Measurements from ENCODE around the gene AGGF1.

DNA sequence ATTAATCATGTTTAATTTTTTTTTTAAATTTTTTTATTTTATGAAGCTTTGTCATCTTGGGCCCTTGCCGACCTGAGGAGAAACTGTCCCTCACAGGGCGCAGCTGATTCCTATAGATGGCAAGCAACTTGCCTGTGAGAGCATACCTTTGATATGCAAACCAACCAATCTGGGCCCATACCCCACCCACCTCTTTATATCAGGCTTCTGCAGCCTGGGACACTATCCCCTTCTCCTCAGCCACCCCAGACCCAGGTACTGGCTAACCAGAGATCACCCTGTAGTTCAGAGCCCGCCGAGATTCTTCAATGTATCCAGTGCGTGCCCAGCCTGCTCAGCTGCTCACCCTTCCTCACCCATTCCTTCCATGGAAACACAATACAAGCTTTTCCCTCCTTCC lies 18.7 kb upstream of the AGGF1 start:
- TF ChIP-seq, protein P1, sequence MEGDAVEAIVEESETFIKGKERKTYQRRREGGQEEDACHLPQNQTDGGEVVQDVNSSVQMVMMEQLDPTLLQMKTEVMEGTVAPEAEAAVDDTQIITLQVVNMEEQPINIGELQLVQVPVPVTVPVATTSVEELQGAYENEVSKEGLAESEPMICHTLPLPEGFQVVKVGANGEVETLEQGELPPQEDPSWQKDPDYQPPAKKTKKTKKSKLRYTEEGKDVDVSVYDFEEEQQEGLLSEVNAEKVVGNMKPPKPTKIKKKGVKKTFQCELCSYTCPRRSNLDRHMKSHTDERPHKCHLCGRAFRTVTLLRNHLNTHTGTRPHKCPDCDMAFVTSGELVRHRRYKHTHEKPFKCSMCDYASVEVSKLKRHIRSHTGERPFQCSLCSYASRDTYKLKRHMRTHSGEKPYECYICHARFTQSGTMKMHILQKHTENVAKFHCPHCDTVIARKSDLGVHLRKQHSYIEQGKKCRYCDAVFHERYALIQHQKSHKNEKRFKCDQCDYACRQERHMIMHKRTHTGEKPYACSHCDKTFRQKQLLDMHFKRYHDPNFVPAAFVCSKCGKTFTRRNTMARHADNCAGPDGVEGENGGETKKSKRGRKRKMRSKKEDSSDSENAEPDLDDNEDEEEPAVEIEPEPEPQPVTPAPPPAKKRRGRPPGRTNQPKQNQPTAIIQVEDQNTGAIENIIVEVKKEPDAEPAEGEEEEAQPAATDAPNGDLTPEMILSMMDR (IDR thresholded peaks at IDR 0.05; ENCODE audit: insufficient read depth, low read length, poor library complexity, severe bottlenecking): no peak
- TF ChIP-seq EZH2phosphoT487 (conservative IDR thresholded peaks at IDR 0.05; ENCODE audit: low read length): no peak
